GM12878 (cell line): Measurements from ENCODE around the gene KATNB1. TPM values are rescaled to one million over a fixed set of nuclear protein-coding genes. Genes with fewer than 3 reads are reported as not detected.
"Not testable (repeated sequence)": the region's sequence is repeated elsewhere in the genome, so short reads cannot be mapped to it uniquely, and the experiment has no call there.

Experiments
- ATAC-seq: fragments of 200-7000 bp; cut with Tn5 transposase; 3 replicates; pipeline ENCODE4 v1.9.1; 2020; ENCODE audit warnings: mild to moderate bottlenecking, moderate library complexity
- BruUV-seq: library from RNA; stranded (reverse); fragments of 400-500 nt; replicated peaks from 2 replicates; lab custom pipeline; 2021; lab: Mats Ljungman, UMichigan
- CTCF ChIA-PET: fragments of 300-600 bp; sonication (Branson Sonifier 250); formaldehyde crosslinking; extraction: SDS; loops from one replicate; lab custom pipeline; 2021; ENCODE audit warnings: inconsistent platforms; lab: Yijun Ruan, JAX
- POLR2A ChIA-PET: fragments of 350-600 bp; formaldehyde crosslinking; extraction: SDS; loops from one replicate; lab custom pipeline; 2021; ENCODE audit warnings: inconsistent platforms; lab: Charles Lee
- RAD21 ChIA-PET: fragments of 300-600 bp; sonication (Branson Sonifier 250); formaldehyde crosslinking; loops from one replicate; lab custom pipeline; 2023; ENCODE audit warnings: antibody characterized with exemption; ENCODE audit not compliant: unreplicated experiment; lab: Charles Lee
- SMC1A ChIA-PET: fragments of 300-600 bp; sonication (Branson Sonifier 250); formaldehyde crosslinking; loops from one replicate; lab custom pipeline; 2023; ENCODE audit not compliant: unreplicated experiment, uncharacterized antibody; lab: Charles Lee
- DNase-seq: peaks from one replicate; pipeline ENCODE4 v3.0.0-alpha.2; 2011; ENCODE audit warnings: low read depth, low spot score
- FAIRE-seq: peaks from 3 replicates; lab custom pipeline; 2011; peaks lifted over from hg19 to GRCh38; lab: Jason Lieb, UNC
- H2AFZ ChIP-seq: 2 replicates; pipeline ENCODE4 v1.6.0; 2011; ENCODE audit warnings: low read depth, low read length, control low read depth; ENCODE audit not compliant: control insufficient read depth
- H3K27ac ChIP-seq: 2 replicates; pipeline ENCODE4 v1.5.1; 2011; ENCODE audit warnings: control low read depth; ENCODE audit not compliant: control insufficient read depth, insufficient read depth
- H3K27me3 ChIP-seq, 2 experiments: replicated peaks in 1 of 2; 2 replicates each; pipeline versions ENCODE4 v1.6.0 to v1.6.1; 2011; ENCODE audit warnings: low read length in 1 of 2; ENCODE audit not compliant: control insufficient read depth in 2 of 2, insufficient read depth in 2 of 2
- H3K36me3 ChIP-seq, 2 experiments: 2 replicates each; pipeline ENCODE4 v1.5.1; 2011; ENCODE audit warnings: low read length in 1 of 2; ENCODE audit not compliant: control insufficient read depth in 2 of 2, insufficient read depth in 2 of 2
- H3K4me1 ChIP-seq: 2 replicates; pipeline ENCODE4 v1.6.1; 2011; ENCODE audit warnings: mild to moderate bottlenecking, low read length, moderate library complexity, mixed read lengths; ENCODE audit not compliant: control insufficient read depth, insufficient read depth
- H3K4me2 ChIP-seq: 2 replicates; pipeline ENCODE4 v1.6.0; 2011; ENCODE audit warnings: control low read depth; ENCODE audit not compliant: control insufficient read depth, insufficient read depth
- H3K4me3 ChIP-seq: fragments of 200-600 bp; sonication (generic); 2 replicates; pipeline ENCODE4 v1.5.1; 2016
- H3K79me2 ChIP-seq: 2 replicates; pipeline ENCODE4 v1.6.0; 2011; ENCODE audit warnings: low read length; ENCODE audit not compliant: control insufficient read depth, insufficient read depth
- H3K9ac ChIP-seq: 2 replicates; pipeline ENCODE4 v1.8.0; 2011; ENCODE audit warnings: low read length, control low read depth, mixed read lengths; ENCODE audit not compliant: control insufficient read depth, insufficient read depth
- H3K9me3 ChIP-seq: replicated peaks from 3 replicates; pipeline ENCODE4 v1.5.1; 2011; ENCODE audit warnings: mild to moderate bottlenecking, low read length; ENCODE audit not compliant: control insufficient read depth, insufficient read depth
- H4K20me1 ChIP-seq: 2 replicates; pipeline ENCODE4 v1.6.0; 2011; ENCODE audit not compliant: control insufficient read depth, insufficient read depth
- BCL3 ChIP-seq: IDR thresholded peaks from 2 replicates; pipeline ENCODE4 v1.6.1; 2011; ENCODE audit warnings: borderline replicate concordance, low read depth, mild to moderate bottlenecking, moderate library complexity, low read length; ENCODE audit not compliant: insufficient read depth, poor library complexity, severe bottlenecking
- ETV6 ChIP-seq, 2 experiments: fragments of 450-650 bp in 1 of 2; IDR thresholded peaks in 1 of 2; conservative IDR thresholded peaks in 1 of 2; 2 replicates each; pipeline ENCODE4 v1.6.1; 2014; ENCODE audit warnings: antibody characterized with exemption in 1 of 2, borderline replicate concordance in 1 of 2, low read depth in 1 of 2, mild to moderate bottlenecking in 1 of 2, moderate library complexity in 1 of 2
- IRF5 ChIP-seq: fragments of 450-650 bp; IDR thresholded peaks from 2 replicates; pipeline ENCODE4 v1.6.1; 2017; ENCODE audit warnings: borderline replicate concordance
- PAX5 ChIP-seq: IDR thresholded peaks from 2 replicates; pipeline ENCODE4 v1.6.1; 2011; ENCODE audit warnings: low read depth, low read length, borderline replicate concordance
- PML ChIP-seq: IDR thresholded peaks from 2 replicates; pipeline ENCODE4 v1.6.1; 2012; ENCODE audit warnings: low read length, inconsistent platforms
- RCOR1 ChIP-seq: conservative IDR thresholded peaks from 2 replicates; pipeline ENCODE4 v1.6.1; 2012; ENCODE audit warnings: low read depth, low read length, improper control_type of control experiment
- ZBTB11 ChIP-seq: fragments of 450-650 bp; formaldehyde crosslinking; IDR thresholded peaks from 2 replicates; pipeline ENCODE4 v1.5.0; 2022; ENCODE audit warnings: mild to moderate bottlenecking, missing genetic modification characterization
- WGBS: methylation state at CpG from one replicate; pipeline ENCODE4 v1.1.6; 2016; ENCODE audit warnings: low lambda C conversion rate; ENCODE audit not compliant: insufficient replicate concordance, insufficient coverage; ENCODE audit errors: missing lambda C conversion rate; 5-methylcytosine and 5-hydroxymethylcytosine counted together
- in situ Hi-C: fragments of 300-500 bp; cut with MboI; formaldehyde crosslinking; loops from 9 replicates; pipeline ENCODE4 v1.14.3; 2018; ENCODE audit warnings: mixed read lengths
- intact Hi-C: fragments of 100-400 bp; cut with micrococcal nuclease; formaldehyde crosslinking; loops from one replicate; pipeline ENCODE4 v1.14.2; 2022; ENCODE audit not compliant: unreplicated experiment
- polyA plus RNA-seq, 11 experiments: library from polyadenylated mRNA; depleted of rRNA in 4 of 11; unstranded in 6 of 11; stranded (reverse) in 5 of 11; fragments of >200 nt; fragmentation: Nextera tagmentation in 4 of 11; fragmentation: Illumina TruSeq in 1 of 11; extraction: Ambion mirVana in 4 of 11; extraction: Trizol in 1 of 11; gene quantifications; 1 replicate in 1 of 11; 2 replicates in 10 of 11; pipeline versions ENCODE4 v1.2.1 to v1.2.3, GENCODE V29; 2011 to 2016; ENCODE audit warnings: inconsistent platforms in 2 of 11, missing spikeins in 2 of 11, low read depth in 1 of 11
- total RNA-seq, 4 experiments: library from RNA; depleted of rRNA in 3 of 4; stranded (reverse); fragments of >200 nt in 3 of 4; fragmentation: Illumina TruSeq in 1 of 4; extraction: Trizol in 1 of 4; gene quantifications; 2 replicates each; pipeline versions ENCODE4 v1.2.1 to v1.2.3, GENCODE V29; 2013 to 2021

Gene KATNB1
- total and polyA plus RNA-seq, 10 of the 15 experiments (the other 5 are each of a cell fraction or from before 2014, with no cell fraction given): 0.71 to 46.5 (median 19.5) TPM

GRCh38 chr16:57745768-57746167 is 10.2 kb downstream of the KATNB1 start (continued):
- TF ChIP-seq IRF5 (no peak), ETV6 (conservative IDR thresholded peaks at IDR 0.05 in 1 of 2, IDR thresholded peaks at IDR 0.05 in 1 of 2; ENCODE audit: borderline replicate concordance in 1 of 2, low read depth in 1 of 2) (no peak), RCOR1 (no peak), ZBTB11 (CRISPR knock-in tag) (no peak), BCL3 (no peak), PML (no peak), PAX5 (no peak)

GRCh38 chr16:57746316-57746715 is 10.7 kb downstream of the KATNB1 start:
- CTCF ChIA-PET, in situ Hi-C loops, intact Hi-C loops, SMC1A ChIA-PET, H3K79me2 ChIP-seq, RAD21 ChIA-PET, H3K4me3 ChIP-seq, FAIRE-seq, H3K9ac ChIP-seq, DNase-seq, H3K36me3 ChIP-seq, BruUV-seq, H3K27ac ChIP-seq, H2AFZ ChIP-seq, POLR2A ChIA-PET, H3K4me2 ChIP-seq, ATAC-seq, H3K9me3 ChIP-seq, H4K20me1 ChIP-seq, H3K4me1 ChIP-seq, H3K27me3 ChIP-seq: not testable (repeated sequence)
- WGBS: 84% methylated on average over 7 of the region's 7 CpGs
